ENCODE measurements around the gene NDUFAB1. TPM values are rescaled to one million over a fixed set of nuclear protein-coding genes. Genes with fewer than 3 reads are reported as not detected.
"Not testable (repeated sequence)": the region's sequence is repeated elsewhere in the genome, so short reads cannot be mapped to it uniquely, and the experiment has no call there.

The NDUFAB1 gene
- total RNA-seq, 1 donor from 2014 or later: 40.2 TPM

DNA sequence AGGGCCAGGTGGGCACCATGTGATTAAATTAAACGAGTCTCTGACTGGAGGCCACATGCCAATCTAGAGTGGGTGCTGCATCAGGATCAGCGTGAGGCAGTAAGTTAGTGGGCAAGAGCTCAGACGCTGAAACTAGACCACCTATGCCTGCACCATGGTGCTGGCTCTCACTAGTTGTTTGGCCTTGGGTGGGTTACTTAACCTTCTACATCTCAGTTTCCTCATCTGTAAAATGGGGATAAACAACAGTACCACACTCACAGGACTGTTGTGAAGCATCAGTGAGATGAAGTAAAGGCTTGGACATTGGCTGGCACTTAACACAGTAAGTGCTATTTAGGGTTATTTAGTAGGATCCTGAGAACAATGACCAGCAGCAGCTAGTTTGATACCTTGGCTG, 5.9 kb downstream of the NDUFAB1 start:
- DNase-seq (ENCODE audit: low spot score) (no peak), ATAC-seq (no peak)
- intact Hi-C loops (cut with DNase I): no loop called here

DNA sequence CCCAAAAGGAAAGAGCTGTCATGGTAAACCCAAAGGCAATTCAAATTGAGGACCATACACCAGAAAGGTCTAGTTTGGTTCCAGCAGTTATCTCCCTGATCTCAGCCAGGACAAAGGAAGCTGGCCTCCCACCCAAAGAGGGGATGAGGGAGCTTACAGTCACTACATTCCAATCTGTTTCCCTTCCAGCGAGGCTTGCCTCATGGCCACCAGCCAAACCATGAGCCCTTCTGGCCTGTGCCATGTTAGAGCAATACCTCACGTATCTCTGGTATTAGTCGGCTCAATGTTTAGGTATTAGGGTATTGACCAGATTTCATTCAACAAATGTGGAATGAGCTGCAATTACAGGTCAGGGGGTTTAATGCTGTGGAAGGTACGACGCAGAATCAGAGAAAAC, 8.4 kb downstream of the NDUFAB1 start:
- ATAC-seq: no peak
- DNase-seq (ENCODE audit: low spot score): no peak
- intact Hi-C loops (cut with DNase I): no loop called here

GRCh38 chr16:23584186-23585076, 11.7 kb downstream of the NDUFAB1 start:
- no peak for ATAC-seq
- DNase-seq (ENCODE audit: low spot score): no peak
- intact Hi-C loops (cut with DNase I): no loop called here

DNA sequence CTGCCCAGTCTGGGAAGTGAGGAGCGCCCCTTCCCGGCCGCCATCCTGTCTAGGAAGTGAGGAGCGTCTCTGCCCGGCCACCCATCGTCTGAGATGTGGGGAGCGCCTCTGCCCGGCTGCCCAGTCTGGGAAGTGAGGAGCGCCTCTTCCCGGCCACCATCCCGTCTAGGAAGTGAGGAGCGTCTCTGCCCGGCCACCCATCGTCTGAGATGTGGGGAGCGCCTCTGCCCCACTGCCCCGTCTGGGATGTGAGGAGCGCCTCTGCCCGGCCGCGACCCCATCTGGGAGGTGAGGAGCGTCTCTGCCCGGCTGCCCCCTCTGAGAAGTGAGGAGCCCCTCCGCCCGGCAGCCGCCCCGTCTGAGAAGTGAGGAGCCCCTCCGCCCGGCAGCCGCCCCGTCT, 12.8 kb downstream of the NDUFAB1 start:
- ATAC-seq; intact Hi-C loops (cut with DNase I); DNase-seq (ENCODE audit: low spot score): not testable (repeated sequence)

GRCh38 chr16:23581764-23582163, 14.4 kb downstream of the NDUFAB1 start:
- ATAC-seq (no peak), DNase-seq (ENCODE audit: low spot score) (no peak)
- intact Hi-C loops (cut with DNase I): no loop called here

- DNase-seq (ENCODE audit: low spot score): no peak
- ATAC-seq: no peak
- intact Hi-C loops (cut with DNase I): no loop called here
Measured at GRCh38 chr16:23580391-23580790, 15.7 kb downstream of the NDUFAB1 start.

DNA sequence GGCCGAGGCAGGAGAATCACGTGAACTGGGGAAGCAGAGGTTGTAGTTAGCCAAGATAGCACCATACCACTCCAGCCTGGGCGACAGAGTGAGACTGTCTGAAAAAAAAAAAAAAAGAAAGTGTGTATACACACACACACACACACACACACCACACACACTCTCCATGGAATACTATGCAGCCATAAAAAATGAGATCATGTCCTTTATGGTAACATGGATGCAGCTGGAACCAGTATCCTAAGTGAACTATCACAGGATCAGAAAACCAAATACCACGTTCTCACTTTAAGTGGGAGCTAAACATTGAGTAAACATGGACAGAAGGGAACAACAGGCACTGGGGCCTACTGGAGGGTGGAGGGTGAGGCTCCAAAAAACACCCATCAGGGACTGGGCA, 16.7 kb downstream of the NDUFAB1 start:
- no peak for DNase-seq (ENCODE audit: low spot score)
- intact Hi-C loops (cut with DNase I): no loop called here
- ATAC-seq: no peak

DNA sequence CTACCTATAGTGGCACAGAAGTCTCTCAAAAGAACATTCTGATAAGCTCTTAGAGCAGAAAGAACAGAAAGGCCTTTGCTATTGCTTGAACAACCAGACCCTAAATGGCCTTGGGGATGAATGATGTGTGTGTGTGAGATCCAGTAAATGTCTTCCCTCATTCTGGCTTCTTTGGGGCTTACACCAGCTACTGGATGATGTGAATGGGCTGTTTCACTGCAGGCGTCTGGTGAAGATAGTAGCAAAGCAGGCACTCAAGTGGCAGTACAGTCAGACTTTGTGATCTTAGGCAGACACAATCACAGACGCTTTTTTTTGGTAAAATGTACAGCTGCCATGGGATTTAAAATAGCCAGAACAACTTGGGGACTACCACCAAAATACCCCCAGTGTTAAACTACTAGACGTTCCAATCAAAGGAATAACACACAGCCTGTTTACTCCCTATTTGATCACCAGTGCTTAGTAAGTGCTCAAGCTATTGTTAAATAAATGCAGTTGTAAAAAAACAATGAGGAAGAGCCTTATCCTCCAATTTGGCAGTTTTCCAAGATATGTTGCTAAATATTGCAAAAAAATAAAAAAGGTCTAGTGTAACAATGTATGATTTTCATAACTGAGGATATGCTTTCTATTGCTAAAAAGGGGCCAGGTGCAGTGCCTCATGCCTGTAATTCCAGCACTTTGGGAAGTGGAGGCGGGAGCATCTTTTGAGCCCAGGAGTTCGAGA, 17.9 kb downstream of the NDUFAB1 start:
- DNase-seq (ENCODE audit: low spot score): no peak
- intact Hi-C loops (cut with DNase I): no loop called here
- no peak for ATAC-seq

- no peak for DNase-seq (ENCODE audit: low spot score)
- intact Hi-C loops (cut with DNase I): no loop called here
- no peak for ATAC-seq
Measured at GRCh38 chr16:23577493-23577892, 18.6 kb downstream of the NDUFAB1 start.

- ATAC-seq: no peak
- intact Hi-C loops (cut with DNase I): no loop called here
- no peak for DNase-seq (ENCODE audit: low spot score)
Measured at GRCh38 chr16:23575834-23576233, 20.3 kb downstream of the NDUFAB1 start.

DNA sequence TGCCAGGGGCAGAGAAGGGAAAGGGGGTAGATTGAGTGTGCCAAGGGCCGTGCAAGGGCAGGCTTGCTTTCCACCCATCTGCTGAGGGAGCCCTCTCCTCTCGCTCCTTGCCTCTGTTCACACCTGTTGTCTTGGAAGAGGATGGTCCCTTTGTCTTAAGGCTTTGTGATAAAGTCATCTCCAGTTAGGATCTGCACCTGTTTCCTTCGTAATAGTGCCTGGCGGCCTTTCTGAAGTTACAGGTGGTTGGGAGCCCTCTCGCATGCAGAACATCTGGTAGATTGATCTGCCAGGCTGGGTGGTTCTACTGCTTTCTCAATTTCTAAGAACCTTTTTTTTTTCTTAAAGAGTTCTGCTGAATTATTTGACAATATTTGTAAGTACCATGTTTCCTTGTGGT, 22.3 kb downstream of the NDUFAB1 start:
- DNase-seq (ENCODE audit: low spot score): no peak
- intact Hi-C loops (cut with DNase I): no loop called here
- ATAC-seq: no peak

DNA sequence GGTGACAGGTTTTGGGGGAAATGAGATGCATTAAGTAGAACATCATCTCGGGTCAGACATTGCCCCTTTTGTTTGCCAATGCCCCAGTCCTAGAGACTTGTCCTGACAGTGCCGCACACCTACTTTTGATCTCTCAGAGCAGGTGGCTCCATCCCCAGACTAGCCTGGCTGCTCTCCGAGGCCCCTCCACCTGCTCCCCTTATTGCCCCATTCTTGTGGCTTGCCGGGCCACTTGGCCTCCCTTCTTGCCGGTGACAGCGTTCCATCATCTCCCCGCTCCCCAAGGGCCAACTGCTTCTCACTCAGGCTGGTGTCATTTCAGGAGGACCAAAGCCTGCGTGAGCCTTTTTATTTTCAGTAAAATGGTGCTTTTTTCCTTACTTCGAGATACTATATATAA, 23.7 kb downstream of the NDUFAB1 start:
- intact Hi-C loops (cut with DNase I): no loop called here
- no peak for DNase-seq (ENCODE audit: low spot score)
- no peak for ATAC-seq

GRCh38 chr16:23571895-23572294, 24.2 kb downstream of the NDUFAB1 start:
- no peak for ATAC-seq
- no peak for DNase-seq (ENCODE audit: low spot score)
- intact Hi-C loops (cut with DNase I): no loop called here

- intact Hi-C loops (cut with DNase I): no loop called here
- ATAC-seq (no peak), DNase-seq (ENCODE audit: low spot score) (no peak)
Measured at GRCh38 chr16:23570992-23571632, 25.0 kb downstream of the NDUFAB1 start.

DNA sequence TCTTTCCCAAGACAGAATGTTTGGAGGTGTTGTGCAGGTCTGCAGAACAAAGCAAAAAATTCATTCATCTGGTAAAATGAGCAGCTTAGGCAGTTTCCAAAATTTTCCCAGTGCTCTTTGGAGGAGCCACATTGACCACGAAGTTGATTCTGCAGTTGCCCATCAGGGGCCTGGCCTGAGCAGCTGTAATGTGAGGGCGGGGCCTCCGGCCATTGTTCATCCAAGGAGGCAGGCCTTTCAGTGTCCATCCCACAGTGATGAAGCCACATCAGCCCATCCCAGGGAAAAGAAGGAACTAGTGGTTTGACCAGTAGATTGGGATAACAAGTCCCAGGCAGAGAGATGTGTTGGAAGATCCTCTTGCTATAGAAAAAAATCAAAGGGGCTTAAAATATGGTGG, 28.5 kb downstream of the NDUFAB1 start:
- DNase-seq (ENCODE audit: low spot score) (no peak), ATAC-seq (no peak)
- intact Hi-C loops (cut with DNase I): no loop called here

- ATAC-seq: no peak
- intact Hi-C loops (cut with DNase I): no loop called here
Measured at GRCh38 chr16:23566724-23567123, 29.4 kb downstream of the NDUFAB1 start.

DNA sequence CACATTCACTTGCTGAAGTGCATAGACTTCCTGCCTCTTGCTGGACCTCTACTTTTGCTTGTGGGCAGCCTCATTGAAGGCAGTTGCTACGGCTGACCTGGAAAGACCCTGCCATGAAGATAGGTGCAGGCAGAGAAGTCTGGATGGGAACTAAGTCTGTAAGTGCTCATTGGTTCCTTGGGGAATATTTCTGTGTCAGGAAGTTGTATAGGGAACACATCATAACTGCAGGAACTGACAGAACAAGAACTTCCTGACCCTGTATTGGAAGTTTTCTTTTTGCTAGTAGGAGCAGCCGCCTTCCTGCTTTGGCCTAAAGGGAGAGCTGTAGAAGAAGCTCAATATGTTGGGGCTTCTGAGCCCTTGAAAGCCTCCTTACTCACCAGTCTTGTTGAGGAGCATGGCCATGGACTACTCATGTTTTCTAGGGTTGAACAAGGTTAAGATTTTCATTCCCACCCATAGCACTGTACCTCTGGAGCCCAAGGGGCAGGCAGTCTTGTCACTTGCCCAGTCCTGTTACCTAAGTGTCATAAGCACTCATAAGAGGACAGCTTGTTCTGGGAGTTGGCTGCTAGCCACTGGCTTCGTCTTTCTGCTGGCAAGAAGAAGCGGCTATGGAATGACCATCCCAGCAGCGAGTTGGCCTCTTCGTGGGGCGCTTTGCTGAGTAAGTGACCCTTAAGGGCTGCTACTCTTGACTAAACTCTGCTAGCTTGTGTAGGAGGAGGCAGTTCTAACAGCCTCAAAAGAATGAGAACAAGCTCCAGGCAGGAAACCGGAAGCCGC, 31.3 kb downstream of the NDUFAB1 start:
- intact Hi-C loops (cut with DNase I): no loop called here
- DNase-seq (ENCODE audit: low spot score) (no peak), ATAC-seq (no peak)

More at GRCh38 chr16:23566724-23567123, 29.4 kb downstream of the NDUFAB1 start:
- no peak for DNase-seq (ENCODE audit: low spot score)

- no peak for DNase-seq (ENCODE audit: low spot score)
- intact Hi-C loops (cut with DNase I): no loop called here
- no peak for ATAC-seq
Measured at GRCh38 chr16:23563186-23563585, 32.9 kb downstream of the NDUFAB1 start.

- ATAC-seq (no peak), DNase-seq (ENCODE audit: low spot score) (no peak)
- intact Hi-C loops (cut with DNase I): no loop called here
Measured at GRCh38 chr16:23562505-23562904, 33.6 kb downstream of the NDUFAB1 start.

Measured in sciatic nerve (tissue), 2 donors.